Measurements from ENCODE around the gene PI16.
"Not testable (repeated sequence)": the region's sequence is repeated elsewhere in the genome, so short reads cannot be mapped to it uniquely, and the experiment has no call there.

The PI16 gene

DNA sequence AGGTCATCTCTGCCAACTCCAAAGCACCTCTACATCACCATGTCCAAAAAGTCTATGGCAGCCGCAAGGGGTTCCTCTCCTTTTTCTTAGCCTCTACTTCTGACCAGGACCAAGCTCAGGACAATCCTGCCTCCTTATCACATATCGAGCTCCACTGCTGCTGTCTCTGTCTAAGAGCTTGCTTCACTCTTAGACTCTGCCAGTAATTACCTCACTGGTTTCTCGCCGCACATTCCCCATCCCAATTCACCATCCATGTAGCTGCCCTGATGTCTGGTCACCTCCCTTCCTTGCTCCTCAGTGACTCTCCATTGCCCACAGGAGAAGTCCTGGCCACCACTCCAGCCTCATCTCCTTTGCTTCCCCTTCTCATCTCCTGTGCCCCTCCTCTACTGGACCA lies 24.1 kb upstream of the PI16 start:
- TF ChIP-seq Cebpa-rat (IDR thresholded peaks at IDR 0.05), result no peak
- Histone ChIP-seq H3K4me1 (peaks cover 8 to 54% (median 33%) of the 10 kb centered on the region in 10 experiments), H4K20me1 (0 out of 22 replicates have a peak, but pooled peaks cover 0 to 7% (median 0%) of the 10 kb centered on the region in 11 experiments), H3K4me3 (no peak overlapping the region), H3K27me3 (no peaks in the 10 kb centered on the region), H3K4me2 (no peak overlapping the region), H3K9me3 (replicated peaks in 1 of 11) (no peaks in the 10 kb centered on the region), H3K9ac (no peak overlapping the region), H3K36me3 (peaks cover 0 to 2% (median 0%) of the 10 kb centered on the region in 11 experiments; a peak in 3 of 22 replicates), H3K27ac (no peak overlapping the region)

DNA sequence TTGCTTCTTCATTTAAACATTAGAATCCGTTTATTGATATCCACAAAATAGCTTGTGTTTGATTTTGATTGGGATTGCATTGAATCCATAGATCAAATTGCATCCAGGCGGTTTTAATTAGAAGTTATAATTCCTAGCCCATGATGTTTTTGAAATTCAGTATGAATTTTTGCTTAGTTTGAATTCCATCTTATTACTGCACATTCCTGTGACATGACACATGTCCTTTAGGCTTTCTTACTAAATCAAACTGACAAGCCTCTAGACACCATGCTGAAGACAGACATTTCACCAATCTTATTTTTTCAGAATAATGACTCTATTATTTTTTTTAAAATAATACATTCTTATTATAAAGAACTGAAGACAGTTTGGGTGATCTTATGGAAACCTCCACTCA lies 21.4 kb upstream of the PI16 start:
- Histone ChIP-seq H3K4me3 (no peak overlapping the region), H3K4me2 (peak overlapping the region in 3 of 11 experiments; percentile 20 to 34 (median 27); a peak in 2 of 22 replicates), H3K9ac (no peak overlapping the region), H3K9me3 (replicated peaks in 1 of 11) (no peaks in the 10 kb centered on the region), H3K27me3 (no peaks in the 10 kb centered on the region), H3K4me1 (peaks cover 0 to 28% (median 7%) of the 10 kb centered on the region in 10 experiments; a peak in 9 of 20 replicates), H3K27ac (no peak overlapping the region), H3K36me3 (no peaks in the 10 kb centered on the region), H4K20me1 (0 out of 22 replicates have a peak, but pooled peaks cover 0 to 1% (median 0%) of the 10 kb centered on the region in 11 experiments)
- no peak for TF ChIP-seq Cebpa-rat (IDR thresholded peaks at IDR 0.05)

DNA sequence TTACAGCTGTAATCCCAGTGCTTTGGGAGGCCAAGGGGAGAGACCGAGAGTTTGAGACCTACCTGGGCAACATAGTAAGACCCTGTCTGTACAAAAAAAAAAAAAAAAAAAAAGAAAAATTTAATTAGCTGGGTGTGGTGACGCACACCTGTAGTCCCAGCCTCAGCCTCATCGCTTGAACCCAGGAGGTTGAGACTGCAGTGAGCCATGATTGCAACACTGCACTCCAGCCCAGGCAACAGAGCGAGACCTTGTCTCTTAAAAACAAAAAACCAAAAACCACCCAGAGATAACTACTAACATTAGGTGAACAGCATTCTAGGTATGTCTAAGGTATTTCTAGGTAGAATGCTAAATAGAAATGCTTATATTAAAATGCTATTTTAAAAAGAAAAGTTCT lies 21.0 kb upstream of the PI16 start:
- Histone ChIP-seq H3K36me3 (no peaks in the 10 kb centered on the region), H3K27me3 (no peaks in the 10 kb centered on the region), H3K9me3 (replicated peaks in 1 of 11) (no peaks in the 10 kb centered on the region), H3K9ac (no peak overlapping the region), H3K4me1 (peaks cover 0 to 24% (median 2%) of the 10 kb centered on the region in 10 experiments; a peak in 7 of 20 replicates), H4K20me1 (no peaks in the 10 kb centered on the region), H3K4me2 (peak overlapping the region in 5 of 11 experiments; percentile 20 to 47 (median 34); a peak in 5 of 22 replicates), H3K27ac (no peak overlapping the region), H3K4me3 (no peak overlapping the region)
- 0 out of 22 replicates have a peak, but pooled peaks of 1 of the 11 experiments have one; percentile 18 for TF ChIP-seq Cebpa-rat (IDR thresholded peaks at IDR 0.05)

DNA sequence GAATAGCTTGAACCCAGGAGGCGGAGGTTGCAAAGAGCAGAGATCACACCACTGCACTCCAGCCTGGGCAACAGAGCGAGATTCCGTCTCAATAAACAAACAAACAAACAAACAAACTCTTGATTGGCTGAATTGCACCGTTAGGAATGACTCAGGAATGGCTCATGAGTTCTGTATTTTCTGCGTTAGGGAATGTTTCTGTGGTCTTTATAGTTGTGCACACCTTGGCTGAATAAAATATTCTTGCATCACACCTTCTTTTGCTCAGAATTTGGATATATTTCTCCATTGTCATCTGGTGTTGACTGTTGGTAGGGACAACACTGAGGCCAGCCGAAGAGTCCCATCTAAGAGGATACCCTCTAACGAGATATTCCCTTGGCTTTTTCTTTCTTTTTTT lies 19.6 kb upstream of the PI16 start:
- Histone ChIP-seq H3K27ac (no peak overlapping the region), H3K4me3 (no peak overlapping the region), H4K20me1 (no peaks in the 10 kb centered on the region), H3K9me3 (replicated peaks in 1 of 11) (no peaks in the 10 kb centered on the region), H3K4me2 (peak overlapping the region in 2 of 11 experiments; percentile 6 to 30; a peak in 2 of 22 replicates), H3K9ac (no peak overlapping the region), H3K4me1 (peaks cover 0 to 17% (median 0%) of the 10 kb centered on the region in 10 experiments; a peak in 6 of 20 replicates), H3K27me3 (no peaks in the 10 kb centered on the region), H3K36me3 (no peaks in the 10 kb centered on the region)
- no peak for TF ChIP-seq Cebpa-rat (IDR thresholded peaks at IDR 0.05)

DNA sequence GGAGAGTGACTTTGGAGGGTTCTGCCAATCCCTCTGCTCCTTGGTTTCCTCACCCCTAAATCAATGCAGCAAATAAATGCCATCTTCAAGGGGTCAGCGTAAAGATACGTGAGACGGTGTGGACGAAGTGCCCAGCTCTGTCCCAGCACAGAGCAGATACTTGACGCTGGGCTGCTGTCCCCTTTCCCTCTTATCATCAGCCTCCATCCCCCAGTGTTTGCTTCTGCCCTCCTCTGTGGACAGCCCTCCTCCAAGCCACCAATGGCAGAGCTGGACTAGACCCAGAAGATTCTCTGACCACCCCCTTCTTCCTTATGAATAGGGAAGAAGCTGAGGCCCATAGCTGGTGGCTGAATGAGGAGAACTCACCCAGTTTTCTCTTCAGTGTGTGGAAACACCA lies 17.7 kb upstream of the PI16 start:
- Histone ChIP-seq H3K9ac (no peak overlapping the region), H3K36me3 (no peaks in the 10 kb centered on the region)
- TF ChIP-seq Cebpa-rat (IDR thresholded peaks at IDR 0.05), result no peak

DNA sequence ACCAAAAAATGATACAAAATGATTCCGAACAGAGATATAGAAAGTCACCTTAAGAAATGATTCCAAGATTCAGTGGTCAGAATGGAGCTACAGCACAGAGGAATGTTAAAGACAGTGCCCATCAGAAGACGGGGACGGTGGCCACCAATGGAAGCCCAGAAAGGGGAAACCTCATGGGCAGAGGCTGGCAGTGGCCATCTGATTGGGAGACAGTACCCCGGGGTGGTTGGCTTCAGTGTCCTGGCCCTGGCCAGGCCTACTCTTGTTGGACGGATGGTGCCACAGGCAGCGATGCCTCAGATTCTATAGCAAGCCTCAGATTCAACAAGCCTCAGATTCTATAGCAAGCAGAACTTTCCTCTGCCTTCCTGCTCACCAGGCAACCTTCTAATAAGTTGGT lies 16.6 kb upstream of the PI16 start:
- Histone ChIP-seq H3K4me1 (peaks cover 0 to 17% (median 0%) of the 10 kb centered on the region in 10 experiments; a peak in 6 of 20 replicates), H4K20me1 (no peaks in the 10 kb centered on the region), H3K4me2 (no peak overlapping the region), H3K9ac (no peak overlapping the region), H3K9me3 (replicated peaks in 1 of 11) (peaks cover 0 to 9% (median 0%) of the 10 kb centered on the region in 11 experiments; a peak in 5 of 22 replicates), H3K36me3 (no peaks in the 10 kb centered on the region), H3K27me3 (no peaks in the 10 kb centered on the region), H3K27ac (no peak overlapping the region), H3K4me3 (no peak overlapping the region)
- no peak for TF ChIP-seq Cebpa-rat (IDR thresholded peaks at IDR 0.05)

More for the DNA sequence above, 17.7 kb upstream of the PI16 start:
- Histone ChIP-seq H3K4me3 (no peak overlapping the region), H4K20me1 (no peaks in the 10 kb centered on the region), H3K9me3 (replicated peaks in 1 of 11) (peaks cover 0 to 9% (median 0%) of the 10 kb centered on the region in 11 experiments; a peak in 5 of 22 replicates), H3K27me3 (no peaks in the 10 kb centered on the region), H3K4me2 (no peak overlapping the region), H3K27ac (no peak overlapping the region), H3K4me1 (peaks cover 0 to 17% (median 0%) of the 10 kb centered on the region in 10 experiments; a peak in 6 of 20 replicates)

DNA sequence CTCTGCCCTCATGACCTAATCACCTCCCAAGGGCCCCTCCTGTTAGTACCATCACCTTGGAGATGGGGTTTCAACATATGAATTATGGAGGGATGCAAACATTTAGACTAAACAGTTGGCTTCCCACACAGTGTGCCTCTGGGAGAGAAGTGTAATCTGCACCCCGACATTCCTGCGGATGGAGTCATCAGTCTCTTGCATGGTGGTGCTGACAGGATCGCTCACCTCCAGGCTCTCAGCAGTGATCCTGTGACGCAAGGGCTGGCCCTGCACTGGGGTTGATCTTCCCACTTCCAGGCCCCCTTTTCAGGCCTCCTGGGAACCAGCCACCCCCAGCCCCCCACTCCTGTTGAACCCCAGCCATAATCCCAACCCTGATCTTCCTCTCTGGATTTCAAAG lies 16.0 kb upstream of the PI16 start:
- Histone ChIP-seq H3K27ac (no peak overlapping the region), H3K4me1 (peaks cover 0 to 16% (median 2%) of the 10 kb centered on the region in 10 experiments; a peak in 9 of 20 replicates), H3K9me3 (replicated peaks in 1 of 11) (peaks cover 0 to 9% (median 0%) of the 10 kb centered on the region in 11 experiments; a peak in 5 of 22 replicates), H4K20me1 (no peaks in the 10 kb centered on the region), H3K4me3 (no peak overlapping the region), H3K4me2 (no peak overlapping the region), H3K36me3 (no peaks in the 10 kb centered on the region), H3K9ac (no peak overlapping the region), H3K27me3 (no peaks in the 10 kb centered on the region)
- no peak for TF ChIP-seq Cebpa-rat (IDR thresholded peaks at IDR 0.05)

DNA sequence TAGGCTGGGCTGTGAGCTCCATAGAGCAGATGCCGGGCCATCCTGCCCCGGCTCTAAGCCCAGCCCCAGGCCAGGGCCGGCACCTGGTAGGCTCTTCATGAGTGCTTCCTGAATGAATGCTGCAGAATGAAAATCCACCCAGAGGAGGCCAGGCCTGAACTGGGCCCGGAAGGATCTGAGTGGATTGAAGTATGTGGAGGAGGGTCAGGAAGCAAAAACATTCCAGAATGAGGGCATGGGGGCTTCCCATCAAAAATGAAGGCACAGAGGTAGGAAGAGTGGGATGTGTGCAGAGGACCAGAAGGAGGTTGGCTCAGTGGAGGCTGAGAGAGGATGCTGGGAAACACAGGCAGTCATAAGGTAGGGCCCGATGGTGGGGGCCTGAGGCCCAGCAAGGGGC lies 15.5 kb upstream of the PI16 start:
- not testable (repeated sequence) for H3K4me2 ChIP-seq; H3K9ac ChIP-seq; H3K36me3 ChIP-seq; H3K9me3 ChIP-seq (replicated peaks in 1 of 11); H3K27me3 ChIP-seq; H4K20me1 ChIP-seq; H3K4me3 ChIP-seq; H3K27ac ChIP-seq
- peaks cover 0 to 17% (median 6%) of the 10 kb centered on the region in 10 experiments; a peak in 11 of 20 replicates for H3K4me1 ChIP-seq

DNA sequence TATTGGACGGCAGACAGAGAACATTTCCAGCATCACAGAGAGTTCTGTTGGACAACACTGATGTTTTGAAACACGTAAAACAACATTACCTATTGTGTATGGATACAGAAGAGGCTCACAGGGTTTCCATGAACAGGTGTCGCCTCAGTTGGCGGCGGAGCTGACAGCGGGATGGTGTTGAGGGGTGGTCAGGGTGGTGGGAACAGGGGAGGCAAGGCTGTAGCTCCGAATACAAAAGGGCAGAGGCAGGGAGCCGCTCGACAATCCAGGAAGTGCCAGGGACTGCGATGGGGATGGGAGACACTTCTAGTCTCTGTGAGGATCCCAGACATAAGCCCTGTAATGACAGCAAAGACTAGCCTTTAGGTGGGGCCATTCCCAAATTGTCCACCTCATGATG lies 14.5 kb upstream of the PI16 start:
- Histone ChIP-seq H3K4me2 (no peak overlapping the region), H3K4me1 (peaks cover 0 to 15% (median 7%) of the 10 kb centered on the region in 10 experiments; a peak in 9 of 20 replicates), H3K27me3 (no peaks in the 10 kb centered on the region), H3K4me3 (no peak overlapping the region), H4K20me1 (no peaks in the 10 kb centered on the region), H3K9me3 (replicated peaks in 1 of 11) (peaks cover 0 to 9% (median 0%) of the 10 kb centered on the region in 11 experiments; a peak in 5 of 22 replicates), H3K9ac (no peak overlapping the region), H3K27ac (no peak overlapping the region), H3K36me3 (no peaks in the 10 kb centered on the region)
- TF ChIP-seq Cebpa-rat (IDR thresholded peaks at IDR 0.05), result no peak

DNA sequence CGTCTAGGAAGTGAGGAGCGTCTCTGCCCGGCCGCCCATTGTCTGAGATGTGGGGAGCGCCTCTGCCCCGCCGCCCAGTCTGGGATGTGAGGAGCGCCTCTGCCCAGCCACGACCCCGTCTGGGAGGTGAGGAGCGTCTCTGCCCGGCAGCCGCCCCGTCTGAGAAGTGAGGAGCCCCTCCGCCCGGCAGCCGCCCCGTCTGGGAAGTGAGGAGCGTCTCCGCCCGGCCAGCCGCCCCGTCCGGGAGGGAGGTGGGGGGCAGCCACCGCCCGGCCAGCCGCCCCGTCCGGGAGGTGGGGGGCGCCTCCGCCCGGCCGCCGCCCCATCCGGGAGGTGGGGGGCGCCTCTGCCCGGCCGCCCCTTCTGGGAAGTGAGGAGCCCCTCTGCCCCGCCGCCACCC lies 13.0 kb upstream of the PI16 start:
- not testable (repeated sequence) for H3K27me3 ChIP-seq; H3K36me3 ChIP-seq; H3K27ac ChIP-seq; H3K4me2 ChIP-seq; H3K9ac ChIP-seq; H3K4me3 ChIP-seq; H4K20me1 ChIP-seq; H3K9me3 ChIP-seq (replicated peaks in 1 of 11)
- peaks cover 0 to 20% (median 9%) of the 10 kb centered on the region in 10 experiments; a peak in 14 of 20 replicates for H3K4me1 ChIP-seq

DNA sequence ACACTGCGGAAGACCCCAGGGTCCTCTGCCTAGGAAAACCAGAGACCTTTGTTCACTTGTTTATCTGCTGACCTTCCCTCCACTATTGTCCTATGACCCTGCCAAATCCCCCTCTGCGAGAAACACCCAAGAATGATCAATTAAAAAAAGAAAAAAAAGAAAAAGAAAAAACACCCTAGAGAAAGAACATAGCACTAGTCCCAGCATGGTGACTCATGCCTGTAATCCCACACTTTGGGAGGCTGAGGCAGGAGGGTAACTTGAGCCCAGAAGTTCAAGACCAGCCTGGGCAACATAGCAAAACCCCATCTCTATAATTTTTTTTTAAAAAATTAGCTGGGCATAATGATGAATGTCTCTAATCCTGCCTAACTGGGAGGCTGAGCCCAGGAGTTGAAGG lies 12.2 kb upstream of the PI16 start:
- H3K4me3 ChIP-seq; H3K27me3 ChIP-seq; H3K9me3 ChIP-seq (replicated peaks in 1 of 11); H4K20me1 ChIP-seq; H3K27ac ChIP-seq; H3K36me3 ChIP-seq; H3K9ac ChIP-seq; H3K4me2 ChIP-seq: not testable (repeated sequence)
- peaks cover 0 to 28% (median 11%) of the 10 kb centered on the region in 10 experiments; a peak in 14 of 20 replicates for H3K4me1 ChIP-seq

Data from BLaER1 treated with 17β-estradiol and CSF1 and Interleukin-3, amounts not matched to agents 10 nM and 100 nM (cell line).